GF-D8 (cell line): Measurements from ENCODE around the gene FIGNL1.

ENCODE experiments used
- DNase-seq: peaks from one replicate; lab custom pipeline; 2025; lab: John Stamatoyannopoulos, UW

Gene FIGNL1

GRCh38 chr7:50396856-50397255 lies 53.3 kb downstream of the FIGNL1 start:
- DNase-seq: no peak

- DNase-seq: no peak
These were observed 55.8 kb downstream of the FIGNL1 start for GRCh38 chr7:50394315-50394714.
